HL-60 (cell line): ENCODE data around the gene C22orf23.

ENCODE experiments used
- DNase-seq, 2 experiments: peaks; one replicate each; pipeline ENCODE4 v3.0.0-alpha.2; 2010 to 2020; ENCODE audit warnings: low read depth in 1 of 2, low spot score in 1 of 2
- H3K27ac ChIP-seq: fragments of 250-450 bp; sonication (Bioruptor Pico); replicated peaks from 2 replicates; pipeline ENCODE4 v1.5.1; 2020; ENCODE audit warnings: mild to moderate bottlenecking, moderate library complexity
- H3K27me3 ChIP-seq: fragments of 250-450 bp; sonication (Bioruptor Pico); 2 replicates; pipeline ENCODE4 v1.5.1; 2021; ENCODE audit warnings: mild to moderate bottlenecking, moderate library complexity; ENCODE audit not compliant: insufficient read depth, poor library complexity, severe bottlenecking
- H3K4me3 ChIP-seq: replicated peaks from 2 replicates; pipeline ENCODE4 v1.5.1; 2011; ENCODE audit warnings: mild to moderate bottlenecking, control low read depth, low read length; ENCODE audit not compliant: insufficient read depth
- GABPA ChIP-seq: IDR thresholded peaks from 2 replicates; pipeline ENCODE4 v1.6.1; 2012; ENCODE audit warnings: low read depth
- POLR2AphosphoS5 ChIP-seq: IDR thresholded peaks from 2 replicates; pipeline ENCODE4 v1.6.1; 2012; ENCODE audit warnings: low read depth
- SPI1 ChIP-seq: IDR thresholded peaks from 2 replicates; pipeline ENCODE4 v1.6.1; 2012; ENCODE audit warnings: low read depth, mild to moderate bottlenecking, borderline replicate concordance
- TF ChIP-seq, protein P1 (sequence below): IDR thresholded peaks from 2 replicates; pipeline ENCODE4 v1.6.1; 2012; ENCODE audit warnings: low read depth; ENCODE audit not compliant: insufficient replicate concordance
- TF ChIP-seq, protein P2 (sequence below): IDR thresholded peaks from one replicate; pipeline ENCODE4 v1.5.1; 2011; ENCODE audit warnings: low read length, control low read depth, inconsistent platforms; ENCODE audit not compliant: insufficient read depth

Gene C22orf23

DNA sequence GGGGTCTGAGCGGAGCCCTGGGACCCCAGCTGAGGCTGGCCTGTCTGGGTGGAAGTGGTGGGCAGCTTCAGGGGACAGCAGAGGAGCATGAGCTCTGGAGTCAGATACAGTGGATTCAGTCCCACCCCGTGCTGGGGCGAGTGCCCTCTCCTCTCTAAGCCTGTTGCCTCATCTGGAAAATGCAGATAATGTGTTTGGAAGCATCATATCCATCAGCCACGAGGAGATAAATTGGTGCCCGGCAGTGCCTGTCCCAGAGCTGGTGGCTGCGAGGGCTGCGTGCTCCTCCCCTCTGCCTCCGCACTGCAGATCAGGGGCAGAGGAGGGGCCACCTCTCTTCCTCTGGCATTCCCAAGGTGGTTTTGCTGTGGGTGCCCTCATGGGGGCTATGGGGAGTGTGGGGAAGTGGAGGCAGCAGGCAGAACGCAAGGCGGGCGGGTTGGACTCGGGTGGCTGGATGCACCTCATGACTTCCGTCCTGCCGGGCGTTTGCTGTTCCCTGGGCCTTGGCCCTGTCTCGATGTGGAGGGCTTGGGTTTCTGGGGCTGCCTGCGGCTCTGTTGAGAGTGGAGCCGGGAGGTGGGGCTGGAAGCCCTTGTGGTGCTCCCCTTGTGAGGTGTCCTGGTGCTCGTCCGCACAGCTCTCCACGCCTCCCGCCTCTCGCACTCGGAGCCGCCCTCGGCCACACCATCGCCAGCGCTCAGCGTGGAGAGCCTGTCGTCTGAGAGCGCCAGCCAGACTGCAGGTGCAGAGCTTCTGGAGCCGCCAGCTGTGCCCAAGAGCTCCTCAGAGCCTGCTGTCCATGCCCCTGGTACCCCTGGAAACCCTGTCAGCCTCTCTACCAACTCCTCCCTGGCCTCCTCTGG is 26.4 kb downstream of the C22orf23 start:
- Histone ChIP-seq H3K4me3 (no peak overlapping the region), H3K27me3 (no peaks in the 10 kb centered on the region), H3K27ac (no peak overlapping the region)
- DNase-seq: no peak
- TF ChIP-seq, protein P1, sequence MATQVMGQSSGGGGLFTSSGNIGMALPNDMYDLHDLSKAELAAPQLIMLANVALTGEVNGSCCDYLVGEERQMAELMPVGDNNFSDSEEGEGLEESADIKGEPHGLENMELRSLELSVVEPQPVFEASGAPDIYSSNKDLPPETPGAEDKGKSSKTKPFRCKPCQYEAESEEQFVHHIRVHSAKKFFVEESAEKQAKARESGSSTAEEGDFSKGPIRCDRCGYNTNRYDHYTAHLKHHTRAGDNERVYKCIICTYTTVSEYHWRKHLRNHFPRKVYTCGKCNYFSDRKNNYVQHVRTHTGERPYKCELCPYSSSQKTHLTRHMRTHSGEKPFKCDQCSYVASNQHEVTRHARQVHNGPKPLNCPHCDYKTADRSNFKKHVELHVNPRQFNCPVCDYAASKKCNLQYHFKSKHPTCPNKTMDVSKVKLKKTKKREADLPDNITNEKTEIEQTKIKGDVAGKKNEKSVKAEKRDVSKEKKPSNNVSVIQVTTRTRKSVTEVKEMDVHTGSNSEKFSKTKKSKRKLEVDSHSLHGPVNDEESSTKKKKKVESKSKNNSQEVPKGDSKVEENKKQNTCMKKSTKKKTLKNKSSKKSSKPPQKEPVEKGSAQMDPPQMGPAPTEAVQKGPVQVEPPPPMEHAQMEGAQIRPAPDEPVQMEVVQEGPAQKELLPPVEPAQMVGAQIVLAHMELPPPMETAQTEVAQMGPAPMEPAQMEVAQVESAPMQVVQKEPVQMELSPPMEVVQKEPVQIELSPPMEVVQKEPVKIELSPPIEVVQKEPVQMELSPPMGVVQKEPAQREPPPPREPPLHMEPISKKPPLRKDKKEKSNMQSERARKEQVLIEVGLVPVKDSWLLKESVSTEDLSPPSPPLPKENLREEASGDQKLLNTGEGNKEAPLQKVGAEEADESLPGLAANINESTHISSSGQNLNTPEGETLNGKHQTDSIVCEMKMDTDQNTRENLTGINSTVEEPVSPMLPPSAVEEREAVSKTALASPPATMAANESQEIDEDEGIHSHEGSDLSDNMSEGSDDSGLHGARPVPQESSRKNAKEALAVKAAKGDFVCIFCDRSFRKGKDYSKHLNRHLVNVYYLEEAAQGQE: no peak
- TF ChIP-seq GABPA: no peak

DNA sequence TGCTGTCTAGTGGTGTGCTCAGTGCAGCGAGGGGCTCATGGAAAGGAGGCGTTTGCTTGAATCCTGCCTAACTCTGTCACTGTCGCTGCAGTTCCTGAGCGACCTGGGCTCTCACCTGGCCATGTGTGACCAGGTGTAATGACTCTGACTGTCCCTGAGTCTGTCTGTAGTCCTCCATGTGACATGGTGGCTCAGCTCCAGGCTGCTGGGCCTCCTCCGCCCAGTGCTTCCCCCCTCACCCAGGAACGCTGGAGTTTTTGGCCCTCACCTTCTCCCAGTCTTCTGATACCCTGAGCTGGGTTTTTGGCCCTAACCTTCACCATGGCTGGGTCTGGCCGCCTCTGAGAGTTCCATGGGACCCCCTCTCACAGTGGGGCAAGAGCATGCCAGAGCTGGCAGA is 27.0 kb downstream of the C22orf23 start:
- Histone ChIP-seq H3K27me3 (no peaks in the 10 kb centered on the region), H3K4me3 (no peak overlapping the region), H3K27ac (no peak overlapping the region)
- DNase-seq: no peak
- TF ChIP-seq, protein P2, sequence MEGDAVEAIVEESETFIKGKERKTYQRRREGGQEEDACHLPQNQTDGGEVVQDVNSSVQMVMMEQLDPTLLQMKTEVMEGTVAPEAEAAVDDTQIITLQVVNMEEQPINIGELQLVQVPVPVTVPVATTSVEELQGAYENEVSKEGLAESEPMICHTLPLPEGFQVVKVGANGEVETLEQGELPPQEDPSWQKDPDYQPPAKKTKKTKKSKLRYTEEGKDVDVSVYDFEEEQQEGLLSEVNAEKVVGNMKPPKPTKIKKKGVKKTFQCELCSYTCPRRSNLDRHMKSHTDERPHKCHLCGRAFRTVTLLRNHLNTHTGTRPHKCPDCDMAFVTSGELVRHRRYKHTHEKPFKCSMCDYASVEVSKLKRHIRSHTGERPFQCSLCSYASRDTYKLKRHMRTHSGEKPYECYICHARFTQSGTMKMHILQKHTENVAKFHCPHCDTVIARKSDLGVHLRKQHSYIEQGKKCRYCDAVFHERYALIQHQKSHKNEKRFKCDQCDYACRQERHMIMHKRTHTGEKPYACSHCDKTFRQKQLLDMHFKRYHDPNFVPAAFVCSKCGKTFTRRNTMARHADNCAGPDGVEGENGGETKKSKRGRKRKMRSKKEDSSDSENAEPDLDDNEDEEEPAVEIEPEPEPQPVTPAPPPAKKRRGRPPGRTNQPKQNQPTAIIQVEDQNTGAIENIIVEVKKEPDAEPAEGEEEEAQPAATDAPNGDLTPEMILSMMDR: no peak
- TF ChIP-seq SPI1: no peak
- TF ChIP-seq POLR2AphosphoS5: no peak
- TF ChIP-seq, protein P1: no peak
- no peak for TF ChIP-seq GABPA

DNA sequence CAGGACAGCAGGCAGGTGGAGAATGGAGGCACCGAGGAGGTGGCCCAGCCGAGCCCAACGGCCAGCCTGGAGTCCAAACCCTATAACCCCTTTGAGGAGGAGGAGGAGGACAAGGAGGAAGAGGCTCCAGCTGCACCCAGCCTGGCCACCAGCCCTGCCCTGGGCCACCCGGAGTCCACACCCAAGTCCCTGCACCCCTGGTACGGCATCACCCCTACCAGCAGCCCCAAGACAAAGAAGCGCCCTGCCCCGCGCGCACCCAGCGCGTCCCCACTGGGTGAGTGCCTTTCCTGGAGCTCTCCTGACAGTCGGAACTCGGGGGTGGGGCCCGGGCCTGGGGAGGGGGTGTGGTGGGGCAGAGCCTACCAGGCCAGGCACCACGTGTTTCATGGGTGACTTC is 27.6 kb downstream of the C22orf23 start:
- TF ChIP-seq, protein P2: no peak
- TF ChIP-seq GABPA (no peak), SPI1 (no peak), POLR2AphosphoS5 (no peak)
- TF ChIP-seq, protein P1: no peak
- Histone ChIP-seq H3K27ac (no peak overlapping the region), H3K27me3 (no peaks in the 10 kb centered on the region), H3K4me3 (no peak overlapping the region)
- DNase-seq: no peak
